Endothelial cell of umbilical vein (primary cell): Measurements from ENCODE around the gene APBB2. TPM values are rescaled to one million over a fixed set of nuclear protein-coding genes. Genes with fewer than 3 reads are reported as not detected.

ENCODE experiments used
- BruUV-seq: library from RNA; stranded (reverse); fragments of 400-500 nt; replicated peaks from 2 replicates; lab custom pipeline; 2021; lab: Mats Ljungman, UMichigan
- CTCF ChIA-PET: fragments of 300-600, 350-600 bp; sonication (Branson Sonifier 250); formaldehyde crosslinking; loops from one replicate; lab custom pipeline; 2021; ENCODE audit warnings: antibody characterized with exemption, inconsistent platforms; lab: Charles Lee
- POLR2A ChIA-PET: fragments of 300-600, 350-600 bp; sonication (Branson Sonifier 250); formaldehyde crosslinking; loops from one replicate; lab custom pipeline; 2021; ENCODE audit warnings: antibody characterized with exemption, inconsistent platforms; lab: Charles Lee
- DNase-seq: peaks from one replicate; pipeline ENCODE4 v3.0.0-alpha.2; 2011; ENCODE audit warnings: low read depth, low spot score
- FAIRE-seq: peaks from 2 replicates; lab custom pipeline; 2011; peaks lifted over from hg19 to GRCh38; lab: Jason Lieb, UNC
- H2AFZ ChIP-seq: 2 replicates; pipeline ENCODE4 v1.6.0; 2012; ENCODE audit warnings: low read depth, low read length, control low read depth, inconsistent platforms
- H3K27ac ChIP-seq: 2 replicates; pipeline ENCODE4 v1.5.1; 2011; ENCODE audit warnings: low read depth, mild to moderate bottlenecking, control low read depth, low read length, moderate library complexity; ENCODE audit not compliant: insufficient read depth
- H3K27me3 ChIP-seq, 2 experiments: 2 replicates each; pipeline versions ENCODE4 v1.6.0 to v1.6.1; 2011; ENCODE audit warnings: low read length in 2 of 2, mixed read lengths in 1 of 2; ENCODE audit not compliant: control insufficient read depth in 2 of 2, insufficient read depth in 2 of 2
- H3K36me3 ChIP-seq, 2 experiments: 2 replicates in 1 of 2; 3 replicates in 1 of 2; pipeline ENCODE4 v1.5.1; 2011; ENCODE audit warnings: low read length in 2 of 2, mild to moderate bottlenecking in 1 of 2, moderate library complexity in 1 of 2; ENCODE audit not compliant: control insufficient read depth in 2 of 2, insufficient read depth in 2 of 2; ENCODE audit errors: extremely low read depth in 1 of 2
- H3K4me1 ChIP-seq: 3 replicates; pipeline ENCODE4 v1.5.1; 2011; ENCODE audit warnings: mild to moderate bottlenecking, low read length; ENCODE audit not compliant: control insufficient read depth, insufficient read depth; ENCODE audit errors: extremely low read depth
- H3K4me2 ChIP-seq: 2 replicates; pipeline ENCODE4 v1.6.1; 2011; ENCODE audit warnings: low read length, control low read depth, mixed read lengths; ENCODE audit not compliant: insufficient read depth
- H3K4me3 ChIP-seq, 3 experiments: fragments of 200-600 bp in 1 of 3; sonication (generic), shearing (Covaris generic) in 1 of 3; replicated peaks in 1 of 3; 2 replicates each; pipeline ENCODE4 v1.5.1; 2011 to 2016; ENCODE audit warnings: control low read depth in 3 of 3, low read length in 3 of 3, mild to moderate bottlenecking in 2 of 3, inconsistent platforms in 1 of 3, low read depth in 1 of 3, moderate library complexity in 1 of 3; ENCODE audit not compliant: insufficient read depth in 1 of 3
- H3K79me2 ChIP-seq: 2 replicates; pipeline ENCODE4 v1.6.0; 2012; ENCODE audit warnings: low read length, inconsistent platforms; ENCODE audit not compliant: control insufficient read depth, insufficient read depth
- H3K9ac ChIP-seq: replicated peaks from 2 replicates; pipeline ENCODE3; 2011; ENCODE audit warnings: low read length, control low read depth; ENCODE audit not compliant: insufficient read depth; ENCODE audit errors: extremely low read depth
- H3K9me1 ChIP-seq: replicated peaks from 3 replicates; pipeline ENCODE4 v1.6.0; 2011; ENCODE audit warnings: mild to moderate bottlenecking, low read length; ENCODE audit not compliant: control insufficient read depth, insufficient read depth; ENCODE audit errors: extremely low read depth
- H3K9me3 ChIP-seq: replicated peaks from 2 replicates; pipeline ENCODE4 v1.5.1; 2012; ENCODE audit warnings: low read length, inconsistent platforms; ENCODE audit not compliant: control insufficient read depth, insufficient read depth
- H4K20me1 ChIP-seq: replicated peaks from 2 replicates; pipeline ENCODE3; 2011; ENCODE audit warnings: mild to moderate bottlenecking, low read length; ENCODE audit not compliant: control insufficient read depth, insufficient read depth; ENCODE audit errors: extremely low read depth
- CTCF ChIP-seq, 2 donors: IDR thresholded peaks; 1 replicate in 1 of 2; 2 replicates in 1 of 2; pipeline ENCODE4 v1.5.1; 2011; ENCODE audit warnings: low read length in 2 of 2, mild to moderate bottlenecking in 2 of 2, moderate library complexity in 2 of 2, control low read depth in 1 of 2, inconsistent platforms in 1 of 2, low read depth in 1 of 2; ENCODE audit not compliant: insufficient read depth in 1 of 2; ENCODE audit errors: extremely low read depth in 1 of 2
- EZH2 ChIP-seq: IDR thresholded peaks from 2 replicates; pipeline ENCODE4 v1.6.1; 2012; ENCODE audit warnings: borderline replicate concordance, low read depth, mild to moderate bottlenecking, moderate library complexity, low read length, inconsistent platforms; ENCODE audit not compliant: severe bottlenecking
- FOS ChIP-seq: IDR thresholded peaks from 2 replicates; pipeline ENCODE4 v1.6.1; 2011; ENCODE audit warnings: mild to moderate bottlenecking, low read length, moderate library complexity, borderline replicate concordance; ENCODE audit not compliant: insufficient read depth
- GATA2 ChIP-seq: IDR thresholded peaks from 2 replicates; pipeline ENCODE4 v1.7.0; 2011; ENCODE audit warnings: low read depth, mild to moderate bottlenecking, moderate library complexity, mixed read lengths, low read length; ENCODE audit not compliant: insufficient read length, insufficient read depth
- JUN ChIP-seq: IDR thresholded peaks from 2 replicates; pipeline ENCODE4 v1.6.1; 2011; ENCODE audit warnings: borderline replicate concordance, low read depth; ENCODE audit not compliant: insufficient read length, insufficient read depth
- MAX ChIP-seq: IDR thresholded peaks from 2 replicates; pipeline ENCODE4 v1.6.1; 2011; ENCODE audit not compliant: insufficient read depth, insufficient read length
- MYC ChIP-seq: IDR thresholded peaks from one replicate; pipeline ENCODE4 v1.6.1; 2011; ENCODE audit warnings: mild to moderate bottlenecking, low read depth, low read length
- POLR2A ChIP-seq: IDR thresholded peaks from 2 replicates; pipeline ENCODE4 v1.6.1; 2012; ENCODE audit warnings: low read depth, mild to moderate bottlenecking, control low read depth, low read length
- POLR2AphosphoS5 ChIP-seq: IDR thresholded peaks from 2 replicates; pipeline ENCODE4 v1.6.1; 2012; ENCODE audit warnings: low read depth, mild to moderate bottlenecking, control low read depth, low read length, moderate library complexity; ENCODE audit not compliant: insufficient read depth
- dilution Hi-C: fragments of 300-500 bp; cut with MboI; formaldehyde crosslinking; loops from one replicate; pipeline ENCODE4 v1.15.0; 2019; ENCODE audit warnings: low sequenced_read_pairs; ENCODE audit not compliant: extremely low pct_ligation_motif_present
- intact Hi-C: fragments of 100-400 bp; cut with micrococcal nuclease; formaldehyde crosslinking; loops from one replicate; pipeline ENCODE4 v1.10.0; 2022
- polyA plus RNA-seq, 4 experiments: library from polyadenylated mRNA; depleted of rRNA in 3 of 4; stranded (reverse) in 3 of 4; unstranded in 1 of 4; fragments of >200 nt; gene quantifications; 2 replicates each; pipeline versions ENCODE4 v1.2.1 to v1.2.3, GENCODE V29; 2011 to 2012; ENCODE audit warnings: missing spikeins in 1 of 4
- total RNA-seq: library from RNA; stranded (reverse); gene quantifications from 2 replicates; pipeline ENCODE4 v1.2.3, GENCODE V29; 2021

Gene APBB2
- total and polyA plus RNA-seq, 2 donors (not counting 3 experiments of a cell fraction or from before 2014, with no cell fraction given), result 79.8 to 124 TPM

- Histone ChIP-seq H3K4me2 (no peak overlapping the region), H3K79me2 (peaks cover 87% of the 10 kb centered on the region), H3K4me3 (no peak overlapping the region), H3K9me3 (no peaks in the 10 kb centered on the region), H4K20me1 (peaks cover 2% of the 10 kb centered on the region), H2AFZ (no peak overlapping the region), H3K27ac (no peak overlapping the region), H3K9ac (no peak overlapping the region), H3K27me3 (no peaks in the 10 kb centered on the region), H3K9me1 (no peaks in the 10 kb centered on the region), H3K4me1 (peaks cover 5% of the 10 kb centered on the region), H3K36me3 (no peaks in the 10 kb centered on the region)
- dilution Hi-C loops, result no loop called here
- CTCF ChIA-PET, result interaction anchor here (0.5 to 1.9 kb wide), 5 partner anchors 21 to 823 kb away, joined by 3 to 5 read pairs (median 4); partner anchors contain the start of gene APBB2
- intact Hi-C loops, result no loop called here
- no peak for DNase-seq
- POLR2A ChIA-PET, result interaction anchor here (0.5 kb wide), 1 partner anchor 103 kb away, joined by 3 read pairs; no protein-coding TSS in a partner anchor
- BruUV-seq, result no TSS peak
- no peak for FAIRE-seq
- TF ChIP-seq EZH2, result no peak
- no peak for TF ChIP-seq POLR2A
- TF ChIP-seq FOS, result no peak
- TF ChIP-seq CTCF (IDR thresholded peaks at IDR 0.05; ENCODE audit: extremely low read depth in 1 of 2, insufficient read depth in 1 of 2, low read depth in 1 of 2, low read length in 2 of 2), result no peak
- no peak for TF ChIP-seq MAX
- TF ChIP-seq MYC, result no peak
- TF ChIP-seq POLR2AphosphoS5, result no peak
- TF ChIP-seq GATA2, result no peak
- no peak for TF ChIP-seq JUN
Observed at GRCh38 chr4:41081847-41082246, 132.5 kb downstream of the APBB2 start.
